Skin epidermis (tissue), 12 donors: ENCODE measurements around the gene CRLF1.

Experiments used
- H3K27ac ChIP-seq, 21 experiments: fragments of 200-600 bp; sonication (generic) in 11 of 21; one replicate each; pipeline ENCODE4 v1.5.0; 2020; ENCODE audit warnings: mild to moderate bottlenecking in 3 of 21, inconsistent platforms in 2 of 21, moderate library complexity in 2 of 21
- H3K4me3 ChIP-seq, 7 experiments: fragments of 200-600 bp; sonication (generic) in 2 of 7; one replicate each; pipeline ENCODE4 v1.5.0; 2020; ENCODE audit warnings: inconsistent platforms in 2 of 7, mild to moderate bottlenecking in 2 of 7, moderate library complexity in 1 of 7

CRLF1 gene

GRCh38 chr19:18577365-18577914 lies 29.2 kb downstream of the CRLF1 start:
- Histone ChIP-seq H3K4me3 (no peak overlapping the region), H3K27ac (no peak overlapping the region)

GRCh38 chr19:18576383-18576782 lies 30.2 kb downstream of the CRLF1 start:
- Histone ChIP-seq H3K4me3 (no peak overlapping the region), H3K27ac (no peak overlapping the region)

GRCh38 chr19:18574691-18575291 lies 31.8 kb downstream of the CRLF1 start:
- H3K27ac ChIP-seq, result no peak overlapping the region
- no peak overlapping the region for H3K4me3 ChIP-seq

GRCh38 chr19:18571564-18572344 lies 34.8 kb downstream of the CRLF1 start, which contains the start of gene UBA52:
UBA52 (plus strand) TSS chr19:18571857; CDS start chr19:18573301, 1,444 bp downstream.
- peak within 1 kb of the TSS; percentile 73 to 98 (median 93) for H3K27ac ChIP-seq
- peak within 1 kb of the TSS; percentile 75 to 99 (median 85) for H3K4me3 ChIP-seq

- H3K27ac ChIP-seq, result no peak overlapping the region
- no peak overlapping the region for H3K4me3 ChIP-seq
These were observed 38.2 kb downstream of the CRLF1 start for GRCh38 chr19:18568367-18568766.

- no peak overlapping the region for H3K27ac ChIP-seq
- no peak overlapping the region for H3K4me3 ChIP-seq
These were observed 39.6 kb downstream of the CRLF1 start for GRCh38 chr19:18566953-18567352.

- no peak overlapping the region for H3K4me3 ChIP-seq
- H3K27ac ChIP-seq, result peak overlapping the region in 3 of 21 experiments; percentile 29 to 52 (median 40)
These were observed 44.5 kb downstream of the CRLF1 start for GRCh38 chr19:18562086-18562485.

- no peak overlapping the region for H3K4me3 ChIP-seq
- H3K27ac ChIP-seq, result peak overlapping the region in 3 of 21 experiments; percentile 8 to 95 (median 60)
These were observed 46.9 kb downstream of the CRLF1 start for GRCh38 chr19:18559685-18560084.

- H3K4me3 ChIP-seq, result peak overlapping the region; percentile 58 to 100 (median 97)
These were observed 48.0 kb downstream of the CRLF1 start for GRCh38 chr19:18558604-18559003.

GRCh38 chr19:18558202-18558555 lies 48.4 kb downstream of the CRLF1 start:
- H3K4me3 ChIP-seq, result peak overlapping the region; percentile 58 to 100 (median 97)
- H3K27ac ChIP-seq, result peak overlapping the region; percentile 77 to 98 (median 90)

More at GRCh38 chr19:18558604-18559003, 48.0 kb downstream of the CRLF1 start:
- peak overlapping the region in 19 of 21 experiments; percentile 77 to 98 (median 91) for H3K27ac ChIP-seq

GRCh38 chr19:18557411-18558201 lies 49.0 kb downstream of the CRLF1 start, which contains the start of gene KXD1:
KXD1 (plus strand) TSS chr19:18557870; CDS start chr19:18562057, 4,187 bp downstream.
- peak within 1 kb of the TSS; percentile 58 to 100 (median 97) for H3K4me3 ChIP-seq
- peak within 1 kb of the TSS; percentile 77 to 98 (median 90) for H3K27ac ChIP-seq

GRCh38 chr19:18551631-18552030 lies 55.0 kb downstream of the CRLF1 start:
- no peak overlapping the region for H3K4me3 ChIP-seq
- H3K27ac ChIP-seq, result no peak overlapping the region

GRCh38 chr19:18543814-18544475 lies 62.7 kb downstream of the CRLF1 start:
- Histone ChIP-seq H3K27ac (peak overlapping the region; percentile 86 to 97 (median 92)), H3K4me3 (peak overlapping the region; percentile 58 to 82 (median 66))
